GM21526 (cell line): ENCODE results near the gene CPHXL2.

ENCODE experiments used
- ATAC-seq: cut with Tn5 transposase; IDR thresholded peaks from one replicate; pipeline ENCODE4 v1.9.1; 2021; ENCODE audit warnings: moderate library complexity; ENCODE audit not compliant: unreplicated experiment, low FRiP score

The CPHXL2 gene

GRCh38 chr16:75676909-75677308 lies at the start of gene CPHXL2:
Gene CPHXL2, minus strand, starts transcription at chr16:75677009. Its CDS starts 10 bp downstream, at chr16:75676999.
- ATAC-seq = no peak

- ATAC-seq = no peak
Measured at GRCh38 chr16:75726390-75726789, 49.6 kb upstream of the CPHXL2 start, which contains the start of gene CPHXL. Gene CPHXL, minus strand, starts transcription at chr16:75726490. Its CDS starts 48 bp downstream, at chr16:75726442.

GRCh38 chr16:75718452-75718851 lies 41.6 kb upstream of the CPHXL2 start:
- no peak for ATAC-seq

GRCh38 chr16:75714661-75715060 lies 37.9 kb upstream of the CPHXL2 start:
- no peak for ATAC-seq

- ATAC-seq = no peak
Measured at GRCh38 chr16:75710344-75710743, 33.5 kb upstream of the CPHXL2 start.

- ATAC-seq = no peak
Measured at GRCh38 chr16:75703306-75703705, 26.5 kb upstream of the CPHXL2 start.

- ATAC-seq = no peak
Measured at GRCh38 chr16:75702242-75702641, 25.4 kb upstream of the CPHXL2 start.

GRCh38 chr16:75701361-75701760 lies 24.6 kb upstream of the CPHXL2 start, which contains the start of gene DUXB:
Gene DUXB, minus strand, starts transcription at chr16:75701461. Its CDS starts 43 bp downstream, at chr16:75701418.
- ATAC-seq = no peak

- ATAC-seq = no peak
Measured at GRCh38 chr16:75697571-75697970, 20.8 kb upstream of the CPHXL2 start.

GRCh38 chr16:75695708-75696107 lies 18.9 kb upstream of the CPHXL2 start:
- ATAC-seq = no peak

- ATAC-seq = no peak
Measured at GRCh38 chr16:75687361-75687760, 10.6 kb upstream of the CPHXL2 start.

- ATAC-seq = no peak
Measured at GRCh38 chr16:75682308-75682707, 5.5 kb upstream of the CPHXL2 start.

- ATAC-seq = no peak
Measured at GRCh38 chr16:75679366-75679765, 2.6 kb upstream of the CPHXL2 start.

GRCh38 chr16:75667503-75667902 lies 9.3 kb downstream of the CPHXL2 start:
- ATAC-seq = no peak

- no peak for ATAC-seq
Measured at GRCh38 chr16:75660726-75661302, 16.0 kb downstream of the CPHXL2 start.

- ATAC-seq = no peak
Measured at GRCh38 chr16:75660321-75660720, 16.5 kb downstream of the CPHXL2 start.

GRCh38 chr16:75658175-75658574 lies 18.6 kb downstream of the CPHXL2 start:
- no peak for ATAC-seq

- no peak for ATAC-seq
Measured at GRCh38 chr16:75653922-75654321, 22.9 kb downstream of the CPHXL2 start.

GRCh38 chr16:75648265-75649076 lies 28.3 kb downstream of the CPHXL2 start:
- peak; percentile 31 for ATAC-seq

- peak; percentile 85 for ATAC-seq
Measured at GRCh38 chr16:75647492-75648264, 29.1 kb downstream of the CPHXL2 start, which contains the start of the genes KARS1 and TERF2IP. Gene KARS1, minus strand, starts transcription at chr16:75647665. Its CDS starts 26 bp downstream, at chr16:75647639. Gene TERF2IP, plus strand, starts transcription at chr16:75647773. Its CDS starts 110 bp downstream, at chr16:75647883.

GRCh38 chr16:75647112-75647491 lies 29.7 kb downstream of the CPHXL2 start:
- peak; percentile 29 for ATAC-seq
